M059J (cell line): Measurements from ENCODE around the gene ANKRD60. TPM values are rescaled to one million over a fixed set of nuclear protein-coding genes. Genes with fewer than 3 reads are reported as not detected.

Experiments
- DNase-seq: peaks from one replicate; pipeline ENCODE4 v3.0.0-alpha.2; 2012; ENCODE audit warnings: low read depth
- total RNA-seq: library from RNA; depleted of rRNA; stranded (reverse); fragments of >200 nt; shearing (Covaris generic); gene quantifications from 2 replicates; pipeline ENCODE4 v1.2.3, GENCODE V29; 2014

The ANKRD60 gene
- total RNA-seq, 1 experiment from 2014 or later, result not detected

GRCh38 chr20:58194175-58194791 is 34.2 kb downstream of the ANKRD60 start:
- DNase-seq, result peak; percentile 44

DNA sequence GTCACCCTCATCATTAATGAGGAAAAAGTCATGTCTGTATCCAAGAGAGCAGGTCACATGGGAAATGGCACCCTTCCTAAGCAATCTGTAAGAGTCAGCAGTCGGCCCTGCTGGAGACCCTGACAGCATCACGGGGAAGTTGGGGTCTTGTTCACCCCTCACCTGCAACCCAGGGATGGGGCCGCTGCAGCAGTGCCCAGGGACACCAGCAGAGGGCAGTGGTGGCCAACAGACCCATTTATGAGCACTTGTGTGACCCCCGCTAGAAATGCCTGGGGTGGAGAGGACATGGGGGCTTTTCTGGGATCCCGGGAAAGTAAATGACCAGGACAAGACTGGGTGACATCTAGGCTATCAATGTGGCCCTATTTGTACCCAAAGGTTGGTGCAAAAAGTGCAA is 35.9 kb downstream of the ANKRD60 start:
- DNase-seq, result no peak

DNA sequence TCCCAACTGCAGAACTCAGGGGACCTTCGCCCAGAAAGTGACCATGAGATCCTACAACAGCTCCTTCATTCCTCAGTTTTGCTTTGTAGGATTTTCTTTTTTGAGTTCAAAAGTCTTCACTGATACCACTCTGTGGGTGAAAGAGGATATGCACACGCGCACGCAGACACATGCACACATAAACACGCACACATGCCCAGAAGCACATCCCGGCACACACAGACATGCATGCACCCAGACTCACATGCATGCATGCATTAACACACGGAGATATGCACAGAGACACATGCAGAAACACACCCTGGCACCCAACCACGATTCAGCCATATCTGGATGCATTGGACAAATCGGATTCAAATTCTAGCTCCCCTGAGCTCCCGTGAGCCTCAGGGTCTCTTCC is 36.4 kb downstream of the ANKRD60 start:
- DNase-seq, result no peak

DNA sequence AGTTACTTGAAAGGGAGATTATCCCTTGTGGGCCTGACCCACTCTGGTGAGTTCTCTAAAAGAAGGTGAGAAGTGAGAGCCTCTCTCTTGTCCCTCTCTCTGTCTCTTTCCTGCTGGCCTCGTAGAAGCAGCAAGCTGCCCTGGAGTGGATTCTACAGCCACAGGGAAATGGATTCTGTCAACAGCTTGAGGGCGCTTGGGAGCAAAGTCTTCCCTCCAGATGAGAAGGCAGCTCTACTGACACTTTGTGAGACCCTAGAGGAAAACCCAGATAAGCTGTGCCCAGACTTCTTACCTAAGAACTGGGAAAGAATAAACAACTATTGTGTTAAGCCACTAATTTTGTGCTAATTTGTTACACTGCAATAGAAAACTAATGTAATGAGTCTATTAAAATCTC is 39.9 kb downstream of the ANKRD60 start:
- no peak for DNase-seq

DNA sequence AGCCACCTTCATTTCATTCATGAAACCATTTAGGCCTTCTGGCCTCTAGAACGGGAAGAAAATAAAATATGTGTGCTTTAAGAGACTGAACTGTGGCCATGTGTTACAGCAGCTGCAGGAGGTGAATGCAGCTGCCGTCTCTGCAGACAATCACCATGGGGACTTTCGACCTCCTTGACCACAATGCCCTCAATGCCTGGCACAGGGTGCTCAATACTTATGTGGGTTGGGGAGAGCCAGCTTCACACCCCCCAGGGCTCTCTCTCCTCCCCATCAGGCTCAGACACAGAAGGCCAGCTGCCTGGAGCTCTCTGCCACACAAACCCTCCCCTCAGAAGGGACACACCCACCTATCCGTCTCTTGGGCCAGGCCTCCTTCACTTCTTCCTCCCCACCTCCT is 43.5 kb downstream of the ANKRD60 start:
- DNase-seq, result no peak

DNA sequence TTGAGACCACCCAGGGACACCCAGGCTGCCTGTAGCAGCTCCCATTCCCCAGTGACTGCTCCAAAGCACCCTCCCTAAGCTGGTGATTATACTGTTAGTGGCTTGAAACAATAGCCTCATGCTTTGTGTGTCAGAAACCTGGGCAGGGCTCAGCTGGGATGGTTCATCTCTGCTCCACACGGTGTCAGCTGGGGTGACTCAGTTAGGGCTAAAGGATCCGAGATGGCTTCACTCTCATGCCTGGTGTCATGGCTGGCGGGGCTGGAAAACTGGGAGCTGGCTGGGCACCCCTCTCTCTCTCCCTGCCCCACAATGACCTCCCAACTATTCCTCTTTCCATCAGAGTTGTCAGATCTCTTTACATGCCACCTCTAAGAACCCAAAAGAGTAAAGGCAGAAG is 44.4 kb downstream of the ANKRD60 start:
- no peak for DNase-seq

GRCh38 chr20:58182521-58183140 is 45.8 kb downstream of the ANKRD60 start:
- DNase-seq, result no peak

GRCh38 chr20:58179432-58180099 is 48.9 kb downstream of the ANKRD60 start:
- peak; percentile 52 for DNase-seq

- DNase-seq, result no peak
These were observed 49.4 kb downstream of the ANKRD60 start for GRCh38 chr20:58179083-58179431.

DNA sequence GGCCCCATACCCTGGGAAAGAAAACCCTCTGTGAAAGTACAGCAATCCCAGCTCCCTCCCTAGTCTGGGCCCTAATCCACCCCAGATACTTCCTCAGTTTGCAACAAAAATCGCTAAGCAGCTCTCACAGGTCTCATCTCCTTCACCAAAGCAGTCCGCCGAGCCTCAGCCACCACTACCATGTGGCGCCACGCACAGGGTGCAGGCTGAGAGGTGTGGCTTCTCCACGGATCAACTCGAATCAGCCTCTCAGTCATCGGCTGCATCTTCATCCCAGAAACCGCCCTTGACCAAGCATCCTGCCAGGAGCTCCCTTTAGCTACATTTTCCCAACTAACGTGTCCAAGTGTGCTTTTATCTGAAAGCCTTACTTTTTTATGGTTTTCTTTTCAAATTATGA is 50.7 kb downstream of the ANKRD60 start:
- DNase-seq, result no peak

GRCh38 chr20:58175836-58176235 is 52.6 kb downstream of the ANKRD60 start:
- no peak for DNase-seq

- no peak for DNase-seq
These were observed 53.0 kb downstream of the ANKRD60 start for GRCh38 chr20:58175425-58175824.

GRCh38 chr20:58174708-58175280 is 53.7 kb downstream of the ANKRD60 start:
- no peak for DNase-seq

- no peak for DNase-seq
These were observed 54.3 kb downstream of the ANKRD60 start for GRCh38 chr20:58173930-58174707.

- no peak for DNase-seq
These were observed 55.4 kb downstream of the ANKRD60 start for GRCh38 chr20:58173091-58173490.

DNA sequence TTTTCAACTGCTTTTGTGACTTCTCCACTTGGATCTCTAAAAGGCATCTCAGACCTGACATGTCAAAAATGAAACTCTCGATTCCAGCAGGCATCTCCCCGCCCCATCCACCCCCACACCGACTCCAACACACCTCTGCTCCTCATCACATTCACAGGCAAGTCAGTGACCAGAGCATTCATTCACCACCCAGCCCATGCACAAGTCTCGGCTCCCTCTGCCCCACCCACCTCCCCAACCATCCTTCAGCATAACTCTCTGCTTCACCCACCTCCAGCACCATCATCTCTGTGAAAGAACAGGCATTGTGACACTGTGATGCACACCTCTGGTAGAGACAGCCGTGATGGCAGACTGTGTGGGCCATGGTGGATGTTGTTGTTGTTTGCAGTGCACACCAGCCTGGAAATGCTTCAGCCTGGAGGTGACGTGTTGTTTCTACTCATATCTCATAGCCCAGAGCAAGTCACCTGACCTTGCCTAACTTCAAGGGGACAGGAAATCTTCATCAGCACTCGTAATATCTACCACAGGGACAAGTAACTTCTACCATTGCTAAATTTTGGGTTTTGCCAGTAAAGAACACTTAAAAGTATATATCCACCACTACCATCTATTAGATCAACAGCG is 56.5 kb downstream of the ANKRD60 start:
- no peak for DNase-seq

- DNase-seq, result peak; percentile 31
These were observed 59.0 kb downstream of the ANKRD60 start for GRCh38 chr20:58169450-58169849.

DNA sequence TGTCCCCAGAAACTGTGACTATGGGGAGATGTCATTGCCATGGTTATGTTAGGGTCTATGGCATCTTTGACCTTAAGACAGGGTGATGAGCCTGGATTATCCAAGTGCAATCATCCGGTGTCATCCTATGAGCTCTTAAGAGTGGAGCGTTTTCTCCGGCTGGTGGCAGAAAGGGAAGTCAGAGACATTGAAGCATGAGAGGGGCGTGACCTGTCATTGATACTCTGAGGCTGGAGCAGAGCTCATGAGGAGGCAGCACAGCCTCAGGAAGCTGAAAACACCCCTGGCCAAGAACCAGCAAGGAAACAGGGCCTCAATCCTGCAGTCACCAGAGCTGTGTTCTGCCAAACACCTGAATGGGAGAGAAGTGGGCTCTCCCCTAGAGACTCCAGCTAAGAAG is 59.6 kb downstream of the ANKRD60 start:
- DNase-seq, result no peak

GRCh38 chr20:58167759-58168158 is 60.7 kb downstream of the ANKRD60 start:
- no peak for DNase-seq
